ENCODE measurements around the gene STX2. TPM values are rescaled to one million over a fixed set of nuclear protein-coding genes. Genes with fewer than 3 reads are reported as not detected.
"Not testable (repeated sequence)": the region's sequence is repeated elsewhere in the genome, so short reads cannot be mapped to it uniquely, and the experiment has no call there.

STX2 gene
- polyA plus RNA-seq, 1 donor from 2014 or later: 67.0 TPM

- Histone ChIP-seq H2AFZ (ENCODE audit: low read depth, low read length) (no peak overlapping the region), H3K79me2 (replicated peaks; ENCODE audit: insufficient read depth, low read length) (no peaks in the 10 kb centered on the region), H3F3A (ENCODE audit: insufficient read depth, low read length, poor library complexity, severe bottlenecking) (no peaks in the 10 kb centered on the region), H3K9ac (ENCODE audit: low read length) (no peak overlapping the region), H3K36me3 (ENCODE audit: insufficient read depth, low read length) (no peaks in the 10 kb centered on the region), H3K4me3 (ENCODE audit: low read length) (no peak overlapping the region), H4K20me1 (ENCODE audit: insufficient read depth) (no peaks in the 10 kb centered on the region), H3K9me3 (ENCODE audit: low read length) (no peaks in the 10 kb centered on the region), H3K4me2 (ENCODE audit: low read length) (no peak overlapping the region), H3K27me3 (ENCODE audit: insufficient read depth, low read depth, low read length) (no peaks in the 10 kb centered on the region), H3K27ac (ENCODE audit: low read length) (no peak overlapping the region), H3K9me2 (ENCODE audit: insufficient read depth, low read length) (no peaks in the 10 kb centered on the region)
- TF ChIP-seq REST (IDR thresholded peaks at IDR 0.05; ENCODE audit: borderline replicate concordance) (no peak), SMC3 (conservative IDR thresholded peaks at IDR 0.05; ENCODE audit: poor library complexity) (peak; percentile 30), CTCF (IDR thresholded peaks at IDR 0.05; ENCODE audit: poor library complexity, severe bottlenecking) (peak; percentile 33), RAD21 (conservative IDR thresholded peaks at IDR 0.05) (peak; percentile 15)
These were observed 86.3 kb downstream of the STX2 start for GRCh38 chr12:130752692-130753230.

- H3K27ac ChIP-seq (ENCODE audit: low read length); H3K4me2 ChIP-seq (ENCODE audit: low read length); H3K4me3 ChIP-seq (ENCODE audit: low read length); H3K79me2 ChIP-seq (replicated peaks; ENCODE audit: insufficient read depth, low read length); H3K27me3 ChIP-seq (ENCODE audit: insufficient read depth, low read depth, low read length); H4K20me1 ChIP-seq (ENCODE audit: insufficient read depth); H3K9me2 ChIP-seq (ENCODE audit: insufficient read depth, low read length); H2AFZ ChIP-seq (ENCODE audit: low read depth, low read length); H3K9me3 ChIP-seq (ENCODE audit: low read length); H3F3A ChIP-seq (ENCODE audit: insufficient read depth, low read length, poor library complexity, severe bottlenecking); H3K9ac ChIP-seq (ENCODE audit: low read length); H3K36me3 ChIP-seq (ENCODE audit: insufficient read depth, low read length): not testable (repeated sequence)
These were observed 87.0 kb downstream of the STX2 start for GRCh38 chr12:130752037-130752436.

GRCh38 chr12:130748786-130749185, 90.3 kb downstream of the STX2 start:
- H3K4me2 ChIP-seq (ENCODE audit: low read length): no peak overlapping the region
- no peaks in the 10 kb centered on the region for H4K20me1 ChIP-seq (ENCODE audit: insufficient read depth)
- no peak overlapping the region for H3K9ac ChIP-seq (ENCODE audit: low read length)
- no peak overlapping the region for H2AFZ ChIP-seq (ENCODE audit: low read depth, low read length)
- peaks cover under 1% of the 10 kb centered on the region for H3K9me3 ChIP-seq (ENCODE audit: low read length)
- H3K27ac ChIP-seq (ENCODE audit: low read length): no peak overlapping the region
- no peaks in the 10 kb centered on the region for H3K36me3 ChIP-seq (ENCODE audit: insufficient read depth, low read length)
- H3K27me3 ChIP-seq (ENCODE audit: insufficient read depth, low read depth, low read length): no peaks in the 10 kb centered on the region
- H3K79me2 ChIP-seq (replicated peaks; ENCODE audit: insufficient read depth, low read length): no peaks in the 10 kb centered on the region
- no peaks in the 10 kb centered on the region for H3K9me2 ChIP-seq (ENCODE audit: insufficient read depth, low read length)
- H3K4me3 ChIP-seq (ENCODE audit: low read length): no peak overlapping the region
- no peaks in the 10 kb centered on the region for H3F3A ChIP-seq (ENCODE audit: insufficient read depth, low read length, poor library complexity, severe bottlenecking)
- no peak for TF ChIP-seq REST (IDR thresholded peaks at IDR 0.05; ENCODE audit: borderline replicate concordance)
- no peak for TF ChIP-seq POLR2AphosphoS5 (IDR thresholded peaks at IDR 0.05)
- TF ChIP-seq EZH2 (IDR thresholded peaks at IDR 0.05; ENCODE audit: borderline replicate concordance, insufficient read depth, low read length, poor library complexity, severe bottlenecking): no peak
- TF ChIP-seq EP300 (conservative IDR thresholded peaks at IDR 0.05; ENCODE audit: poor library complexity, severe bottlenecking): no peak
- no peak for TF ChIP-seq CTCF (IDR thresholded peaks at IDR 0.05; ENCODE audit: poor library complexity, severe bottlenecking)
- no peak for TF ChIP-seq SMC3 (conservative IDR thresholded peaks at IDR 0.05; ENCODE audit: poor library complexity)
- no peak for TF ChIP-seq MXI1 (conservative IDR thresholded peaks at IDR 0.05; ENCODE audit: poor library complexity, severe bottlenecking)
- no peak for TF ChIP-seq RAD21 (conservative IDR thresholded peaks at IDR 0.05)
- no peak for TF ChIP-seq TAF1 (IDR thresholded peaks at IDR 0.05; ENCODE audit: low read depth)
